Measurements from ENCODE around the gene SAA2.
"Not testable (repeated sequence)": the region's sequence is repeated elsewhere in the genome, so short reads cannot be mapped to it uniquely, and the experiment has no call there.

SAA2 gene

GRCh38 chr11:18277565-18278271 is 29.2 kb upstream of the SAA2 start:
- H3K4me3 ChIP-seq (ENCODE audit: low read depth, low read length), result no peak overlapping the region
- TF ChIP-seq, protein P1, sequence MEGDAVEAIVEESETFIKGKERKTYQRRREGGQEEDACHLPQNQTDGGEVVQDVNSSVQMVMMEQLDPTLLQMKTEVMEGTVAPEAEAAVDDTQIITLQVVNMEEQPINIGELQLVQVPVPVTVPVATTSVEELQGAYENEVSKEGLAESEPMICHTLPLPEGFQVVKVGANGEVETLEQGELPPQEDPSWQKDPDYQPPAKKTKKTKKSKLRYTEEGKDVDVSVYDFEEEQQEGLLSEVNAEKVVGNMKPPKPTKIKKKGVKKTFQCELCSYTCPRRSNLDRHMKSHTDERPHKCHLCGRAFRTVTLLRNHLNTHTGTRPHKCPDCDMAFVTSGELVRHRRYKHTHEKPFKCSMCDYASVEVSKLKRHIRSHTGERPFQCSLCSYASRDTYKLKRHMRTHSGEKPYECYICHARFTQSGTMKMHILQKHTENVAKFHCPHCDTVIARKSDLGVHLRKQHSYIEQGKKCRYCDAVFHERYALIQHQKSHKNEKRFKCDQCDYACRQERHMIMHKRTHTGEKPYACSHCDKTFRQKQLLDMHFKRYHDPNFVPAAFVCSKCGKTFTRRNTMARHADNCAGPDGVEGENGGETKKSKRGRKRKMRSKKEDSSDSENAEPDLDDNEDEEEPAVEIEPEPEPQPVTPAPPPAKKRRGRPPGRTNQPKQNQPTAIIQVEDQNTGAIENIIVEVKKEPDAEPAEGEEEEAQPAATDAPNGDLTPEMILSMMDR (IDR thresholded peaks at IDR 0.05; ENCODE audit: low read depth, low read length), result no peak

- TF ChIP-seq, protein P1 (IDR thresholded peaks at IDR 0.05; ENCODE audit: low read depth, low read length), result no peak
- no peak overlapping the region for H3K4me3 ChIP-seq (ENCODE audit: low read depth, low read length)
Measured at GRCh38 chr11:18271206-18271605, 22.7 kb upstream of the SAA2 start.

DNA sequence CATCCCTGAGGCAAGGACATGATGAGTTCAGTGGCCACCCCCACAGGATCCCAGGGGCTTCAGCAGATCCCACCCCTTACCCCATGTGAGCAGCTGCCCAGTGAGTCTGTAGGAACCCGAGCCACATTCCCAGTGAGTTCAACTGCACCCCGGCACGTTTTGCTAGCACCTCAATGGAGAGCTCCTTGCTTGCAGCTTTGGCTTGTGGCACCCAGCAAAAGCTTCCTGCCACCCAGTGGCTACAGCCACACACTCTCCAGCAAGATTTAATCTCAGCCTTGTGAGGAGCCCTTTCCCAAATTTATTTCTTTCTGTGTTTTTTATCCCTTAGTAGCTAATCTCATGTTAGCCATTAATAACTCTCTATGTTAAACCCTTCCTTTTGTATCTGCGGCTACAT is 21.6 kb upstream of the SAA2 start:
- TF ChIP-seq, protein P1 (IDR thresholded peaks at IDR 0.05; ENCODE audit: low read depth, low read length), result no peak

DNA sequence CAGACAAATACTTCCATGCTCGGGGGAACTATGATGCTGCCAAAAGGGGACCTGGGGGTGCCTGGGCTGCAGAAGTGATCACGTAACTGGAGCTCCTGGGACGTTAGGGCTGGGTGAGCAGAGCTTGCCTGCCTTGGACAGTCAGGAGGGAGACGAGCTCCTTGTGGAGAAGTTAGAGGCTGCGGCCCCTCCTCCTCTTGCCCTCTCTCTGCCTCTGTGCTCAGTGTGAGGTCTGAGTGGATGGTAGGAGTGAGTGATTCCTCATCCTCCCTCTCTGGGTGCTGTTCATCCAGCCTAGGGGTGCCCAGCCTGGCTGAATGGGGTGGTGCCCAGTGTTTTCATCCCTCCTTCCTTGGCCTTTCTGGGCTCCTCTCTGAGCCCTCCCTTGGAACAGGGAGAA is 20.8 kb upstream of the SAA2 start:
- H3K4me3 ChIP-seq (ENCODE audit: low read depth, low read length), result not testable (repeated sequence)

More for the DNA sequence above, 21.6 kb upstream of the SAA2 start:
- no peak overlapping the region for H3K4me3 ChIP-seq (ENCODE audit: low read depth, low read length)

DNA sequence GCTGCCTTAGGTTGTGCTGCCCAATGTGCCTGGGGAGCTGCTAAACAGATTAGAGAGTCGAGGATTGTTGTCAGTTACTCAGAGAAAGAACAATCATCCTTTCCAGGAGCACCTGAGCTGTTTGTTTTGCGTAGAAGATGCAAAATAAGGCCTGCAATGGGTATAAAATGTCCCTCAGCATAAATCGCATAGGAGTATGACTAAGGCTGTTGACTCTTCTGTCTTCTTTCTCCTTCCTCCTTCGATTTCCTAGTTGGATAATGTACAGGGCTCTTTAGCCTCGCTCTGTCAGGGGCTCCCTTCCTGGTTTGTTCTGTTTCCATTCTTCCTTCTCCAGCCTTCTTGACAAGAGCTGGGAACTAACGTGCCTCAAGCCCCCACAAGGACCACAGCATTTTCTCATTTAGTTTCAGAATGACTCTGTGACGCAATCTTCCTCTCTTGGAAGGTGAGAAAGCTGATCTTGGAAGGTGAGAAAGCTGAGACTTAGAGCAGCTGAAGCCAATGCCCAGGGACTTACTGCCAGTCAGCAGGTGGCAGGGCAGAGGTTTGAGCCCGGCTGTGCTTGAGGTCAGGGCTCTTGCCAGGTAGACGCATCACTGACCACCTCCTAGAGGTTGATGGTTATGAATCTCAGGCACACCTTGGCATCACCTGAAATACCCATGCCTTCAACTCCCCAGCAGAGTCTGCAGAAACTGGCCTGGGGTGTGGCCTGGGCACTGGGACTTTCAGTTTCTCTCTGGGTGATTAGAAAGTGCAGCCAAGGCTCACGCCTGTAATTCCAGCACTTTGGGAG is 19.1 kb upstream of the SAA2 start:
- H3K4me3 ChIP-seq (ENCODE audit: low read depth, low read length), result not testable (repeated sequence)

DNA sequence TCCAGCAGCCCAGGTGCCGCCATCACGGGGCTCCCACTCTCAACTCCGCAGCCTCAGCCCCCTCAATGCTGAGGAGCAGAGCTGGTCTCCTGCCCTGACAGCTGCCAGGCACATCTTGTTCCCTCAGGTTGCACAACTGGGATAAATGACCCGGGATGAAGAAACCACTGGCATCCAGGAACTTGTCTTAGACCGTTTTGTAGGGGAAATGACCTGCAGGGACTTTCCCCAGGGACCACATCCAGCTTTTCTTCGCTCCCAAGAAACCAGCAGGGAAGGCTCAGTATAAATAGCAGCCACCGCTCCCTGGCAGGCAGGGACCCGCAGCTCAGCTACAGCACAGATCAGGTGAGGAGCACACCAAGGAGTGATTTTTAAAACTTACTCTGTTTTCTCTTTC is 17.5 kb upstream of the SAA2 start, which contains the start of gene SAA1:
TSS of gene SAA1 (plus strand) at position 316 of the 400 bp plus-strand sequence. CDS start 624 bp downstream, outside the sequence.
- TF ChIP-seq, protein P1 (IDR thresholded peaks at IDR 0.05; ENCODE audit: low read depth, low read length), result no peak
- H3K4me3 ChIP-seq (ENCODE audit: low read depth, low read length), result no peak within 1 kb of the TSS

DNA sequence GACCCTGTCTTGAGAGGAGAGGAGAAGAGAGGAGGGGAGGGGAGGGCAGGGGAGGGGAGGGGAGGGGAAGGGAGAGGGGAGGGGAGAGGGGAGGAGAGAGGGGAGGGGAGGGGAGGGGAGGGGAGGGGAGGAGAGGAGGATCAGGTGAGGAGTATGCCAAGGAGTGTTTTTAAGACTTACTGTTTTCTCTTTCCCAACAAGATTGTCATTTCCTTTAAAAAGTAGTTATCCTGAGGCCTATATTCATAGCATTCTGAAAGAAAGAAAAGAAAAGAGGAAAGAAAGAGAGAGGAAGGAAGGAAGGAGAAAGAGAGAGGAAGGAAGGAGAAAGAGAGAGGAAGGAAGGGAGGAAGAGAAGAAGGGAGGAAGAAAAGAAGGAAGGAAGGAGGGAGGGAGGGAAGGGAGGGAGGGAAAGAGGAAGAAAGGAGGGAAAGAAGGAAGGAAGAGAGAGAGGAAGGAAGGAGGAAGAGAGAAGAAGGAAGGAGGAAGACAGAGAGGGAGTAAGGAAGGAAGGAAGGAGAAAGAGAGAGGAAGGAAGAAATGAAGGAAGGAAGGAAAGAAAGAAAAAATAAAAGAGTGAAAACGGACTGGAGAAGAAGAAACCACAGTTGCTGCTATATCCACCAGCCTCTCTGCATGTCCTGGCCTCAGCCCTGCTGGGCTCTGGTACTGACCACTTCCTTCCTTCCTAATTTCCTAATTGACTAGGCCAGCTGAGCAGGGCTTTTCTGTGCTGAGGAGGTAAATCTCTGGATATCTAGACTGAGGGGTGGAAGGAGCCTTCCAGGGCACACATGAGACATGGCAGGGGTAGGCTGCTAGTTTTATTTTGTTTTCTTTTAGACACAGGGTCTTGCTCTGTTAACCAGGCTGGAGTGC is 16.4 kb upstream of the SAA2 start:
- TF ChIP-seq, protein P1 (IDR thresholded peaks at IDR 0.05; ENCODE audit: low read depth, low read length), result no peak

More for the DNA sequence above, 16.4 kb upstream of the SAA2 start:
- no peak overlapping the region for H3K4me3 ChIP-seq (ENCODE audit: low read depth, low read length)
